Left lobe of liver (tissue), 2 donors: Measurements from ENCODE around the gene MGLL. TPM values are rescaled to one million over a fixed set of nuclear protein-coding genes. Genes with fewer than 3 reads are reported as not detected.

Experiments
- ATAC-seq: fragments of 200-7000 bp; cut with Tn5 transposase; one replicate; pipeline ENCODE4 v1.9.1; 2020; ENCODE audit warnings: mild to moderate bottlenecking, moderate library complexity
- DNase-seq: peaks from one replicate; pipeline ENCODE4 v3.0.0-alpha.2; 2020; ENCODE audit warnings: low spot score
- total RNA-seq: library from RNA; stranded (reverse); gene quantifications from one replicate; pipeline ENCODE4 v1.2.1, GENCODE V29; 2021
- donor health status: DM: no; HTN: no; CAD: no; lungs with moderate emphysema.
- donor health status: DM: no; HTN: yes; CAD: no.

MGLL gene
- total RNA-seq, 1 donor from 2014 or later = 139 TPM

DNA sequence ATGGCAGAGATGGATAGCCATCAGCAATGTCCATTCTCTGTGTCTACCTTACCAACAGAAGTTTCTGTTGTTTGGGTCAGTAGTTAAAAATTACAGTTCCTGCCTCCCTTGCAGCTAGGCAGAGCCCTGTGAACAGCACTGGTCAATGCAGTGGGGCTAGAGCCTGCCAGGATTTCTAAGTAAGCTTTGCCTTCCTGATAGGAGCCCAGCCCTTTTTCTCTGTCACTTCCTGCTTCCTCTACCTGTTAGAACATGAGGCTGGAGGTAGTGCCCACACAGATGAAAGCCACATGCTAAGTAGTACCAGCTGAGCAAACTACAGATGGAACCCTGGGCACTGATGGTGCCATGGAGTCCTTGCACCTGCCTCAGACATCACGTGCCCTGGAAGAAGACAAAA is 45.0 kb downstream of the MGLL start:
- DNase-seq (no peak), ATAC-seq (no peak)

DNA sequence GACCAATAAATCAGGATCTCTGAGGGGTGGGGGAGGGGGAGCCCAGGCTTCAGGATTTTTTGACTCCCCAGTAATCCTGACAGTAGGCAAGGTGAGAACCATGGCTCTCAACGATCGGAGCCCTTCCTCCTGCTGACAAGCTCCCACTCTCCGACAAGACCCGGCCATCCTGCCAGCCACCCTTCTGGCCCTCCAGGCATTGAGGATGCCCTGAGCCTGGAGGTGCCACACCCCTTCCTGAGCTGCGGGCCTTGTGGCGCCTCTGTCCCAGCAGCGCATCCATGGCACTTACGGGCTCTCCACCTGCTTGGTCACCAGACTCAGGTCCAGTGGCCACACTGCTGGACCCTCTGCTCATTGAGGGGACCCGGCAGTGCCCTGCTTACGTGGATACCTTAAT is 46.0 kb downstream of the MGLL start:
- ATAC-seq (no peak), DNase-seq (no peak)

- DNase-seq (no peak), ATAC-seq (no peak)
These were observed 46.8 kb downstream of the MGLL start for GRCh38 chr3:127775398-127776109.

- DNase-seq (no peak), ATAC-seq (no peak)
These were observed 47.7 kb downstream of the MGLL start for GRCh38 chr3:127774647-127775046.

- ATAC-seq (no peak), DNase-seq (no peak)
These were observed 48.4 kb downstream of the MGLL start for GRCh38 chr3:127773752-127774395.

GRCh38 chr3:127772827-127773751 is 49.2 kb downstream of the MGLL start:
- no peak for ATAC-seq
- no peak for DNase-seq

DNA sequence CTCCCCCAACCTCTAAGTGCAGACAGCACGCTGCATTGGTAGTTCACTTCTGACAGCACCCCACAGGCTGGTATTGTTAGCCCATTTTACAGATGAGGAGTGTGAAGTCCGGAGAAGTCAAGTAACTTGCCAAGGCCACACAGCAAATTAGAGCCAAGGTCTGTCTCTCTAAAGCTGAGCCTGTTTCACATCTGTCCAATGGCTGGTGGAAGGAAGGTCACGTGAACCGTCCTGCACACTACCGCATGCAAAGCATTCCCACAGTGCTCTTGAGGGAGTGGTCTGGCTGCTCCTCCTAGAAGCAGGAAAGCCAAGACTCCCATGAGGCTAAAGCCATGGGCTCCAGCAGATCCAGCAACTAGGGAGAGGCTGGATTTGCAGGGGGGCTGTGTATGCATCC is 50.0 kb downstream of the MGLL start:
- ATAC-seq = no peak
- no peak for DNase-seq

- DNase-seq (no peak), ATAC-seq (peak; percentile 13)
These were observed 50.6 kb downstream of the MGLL start for GRCh38 chr3:127771746-127772145.

GRCh38 chr3:127770671-127771355 is 51.5 kb downstream of the MGLL start:
- DNase-seq = no peak

GRCh38 chr3:127769284-127770081 is 52.8 kb downstream of the MGLL start:
- peak; percentile 45 for ATAC-seq
- DNase-seq = no peak

More at GRCh38 chr3:127770671-127771355, 51.5 kb downstream of the MGLL start:
- no peak for ATAC-seq

DNA sequence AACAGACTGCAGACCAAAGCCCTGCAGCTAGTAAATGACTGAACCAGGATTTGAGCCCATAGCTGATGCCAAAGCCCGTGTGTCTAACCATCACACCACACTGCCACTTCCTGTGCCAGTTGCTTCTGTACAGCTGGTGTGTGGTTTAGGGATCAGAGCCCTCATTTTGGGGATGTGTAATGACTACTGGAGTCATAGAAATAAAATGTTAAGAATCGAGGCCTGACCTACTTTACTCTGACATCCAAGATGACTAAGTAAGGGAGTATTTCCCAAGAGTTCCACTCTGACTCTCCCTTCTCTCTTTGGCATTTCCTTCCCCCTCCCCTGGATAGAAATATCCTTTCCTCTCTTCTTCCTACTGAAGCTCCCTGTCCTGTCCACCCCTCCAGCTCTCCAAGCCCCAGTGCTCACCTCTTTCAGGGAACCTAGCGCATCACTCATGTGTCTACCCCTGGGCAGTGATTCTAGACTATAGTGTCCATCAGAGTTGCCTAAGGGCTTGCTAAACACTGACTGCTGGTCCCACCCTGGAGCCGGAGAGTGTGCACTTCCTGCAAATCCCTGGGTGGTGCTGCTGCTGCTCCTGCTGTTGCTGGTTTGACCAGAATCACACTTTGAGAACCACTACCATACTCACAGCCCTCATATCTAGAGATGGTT is 53.8 kb downstream of the MGLL start:
- DNase-seq (no peak), ATAC-seq (no peak)

GRCh38 chr3:127767126-127767525 is 55.2 kb downstream of the MGLL start:
- peak; percentile 71 for DNase-seq
- peak; percentile 75 for ATAC-seq

GRCh38 chr3:127765735-127766134 is 56.6 kb downstream of the MGLL start:
- DNase-seq (no peak), ATAC-seq (no peak)

DNA sequence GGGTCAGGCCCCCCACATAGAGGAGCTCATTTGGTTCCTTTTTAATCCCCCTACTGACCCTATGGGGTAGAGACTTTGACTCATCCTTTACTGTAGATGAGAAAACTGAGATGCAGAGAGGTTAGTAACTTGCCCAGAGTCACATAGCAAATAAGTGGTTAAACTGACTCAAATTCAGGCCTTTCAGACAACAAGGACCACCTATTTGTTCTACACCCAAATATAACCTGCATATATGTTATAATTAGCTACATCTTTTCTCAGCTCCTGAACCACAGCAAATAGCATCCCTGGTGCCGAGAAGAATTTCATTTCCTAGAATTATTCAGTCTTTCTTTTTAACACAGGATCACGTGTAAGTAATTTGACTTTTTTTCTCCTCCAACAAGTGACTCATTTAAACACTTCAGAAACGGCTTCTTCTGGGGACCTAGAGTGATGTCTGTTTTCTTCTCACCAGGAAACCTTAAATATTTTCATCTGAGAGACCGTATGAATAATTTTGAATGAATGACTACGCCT is 57.4 kb downstream of the MGLL start:
- ATAC-seq (no peak), DNase-seq (no peak)

GRCh38 chr3:127764301-127764700 is 58.0 kb downstream of the MGLL start:
- no peak for DNase-seq

DNA sequence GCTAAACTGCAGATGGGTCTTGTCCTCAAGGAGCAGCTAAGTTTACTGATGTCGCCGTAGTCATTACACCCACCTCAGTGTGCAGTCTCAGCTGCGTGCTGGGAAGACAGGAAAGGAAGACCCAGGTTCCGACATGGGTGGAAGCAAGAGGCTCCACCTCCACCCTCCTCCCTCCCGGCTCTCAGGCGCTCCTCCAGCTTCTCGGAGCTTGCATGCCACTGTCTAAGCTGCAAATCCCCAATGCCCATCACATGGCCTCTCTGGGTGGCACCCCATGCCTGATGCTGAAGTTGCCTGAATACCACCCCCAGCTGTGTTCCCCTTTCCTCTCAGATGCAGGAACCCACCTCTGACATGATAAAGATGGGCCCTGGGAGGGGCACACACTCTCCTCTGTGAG is 58.5 kb downstream of the MGLL start:
- DNase-seq = no peak

More at GRCh38 chr3:127764301-127764700, 58.0 kb downstream of the MGLL start:
- ATAC-seq = no peak

GRCh38 chr3:127763337-127763736 is 59.0 kb downstream of the MGLL start:
- ATAC-seq = no peak
- no peak for DNase-seq

More for the DNA sequence above, 58.5 kb downstream of the MGLL start:
- ATAC-seq = no peak

DNA sequence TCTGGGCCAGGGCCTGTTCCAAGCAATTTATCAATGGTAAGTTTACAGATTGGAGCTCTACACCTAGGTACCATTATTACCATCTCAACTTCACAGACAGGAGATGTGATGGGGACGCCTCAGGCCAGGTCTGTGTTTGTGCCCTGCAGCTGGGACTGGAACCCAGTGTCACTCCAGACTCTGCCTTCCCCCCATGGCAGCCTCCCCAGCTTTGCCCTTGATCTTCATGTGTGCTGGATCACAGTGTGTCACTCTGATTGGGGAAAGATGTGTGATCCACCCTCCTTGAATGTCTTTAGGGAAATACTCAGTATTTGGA is 59.6 kb downstream of the MGLL start:
- no peak for ATAC-seq
- DNase-seq = no peak

GRCh38 chr3:127762077-127762786 is 60.1 kb downstream of the MGLL start:
- ATAC-seq (no peak), DNase-seq (no peak)
